DND-41 (cell line): ENCODE measurements around the gene AHR.
A peak's percentile ranks its signal among the peaks of the same experiment; 100 is the strongest.

ENCODE experiments used
- CTCF ChIP-seq: IDR thresholded peaks from 2 replicates; pipeline ENCODE4 v1.5.1; 2012; ENCODE audit warnings: borderline replicate concordance, low read length, moderate library complexity, mild to moderate bottlenecking; ENCODE audit not compliant: poor library complexity, severe bottlenecking; ENCODE audit errors: extremely low read depth
- EZH2 ChIP-seq: IDR thresholded peaks from 3 replicates; pipeline ENCODE4 v1.6.1; 2012; ENCODE audit warnings: borderline replicate concordance, low read depth, mild to moderate bottlenecking, moderate library complexity, low read length, inconsistent platforms; ENCODE audit not compliant: severe bottlenecking

GRCh38 chr7:17301471-17302456 lies 3.3 kb downstream of the AHR start:
- TF ChIP-seq CTCF (peak; percentile 58), EZH2 (no peak)
